HG03439 (cell line): ENCODE data around the gene SPATA6L.
A peak's percentile ranks its signal among the peaks of the same experiment; 100 is the strongest.

Experiments
- ATAC-seq: cut with Tn5 transposase; IDR thresholded peaks from one replicate; pipeline ENCODE4 v1.9.1; 2021; ENCODE audit warnings: mild to moderate bottlenecking, moderate library complexity; ENCODE audit not compliant: unreplicated experiment

Gene SPATA6L

DNA sequence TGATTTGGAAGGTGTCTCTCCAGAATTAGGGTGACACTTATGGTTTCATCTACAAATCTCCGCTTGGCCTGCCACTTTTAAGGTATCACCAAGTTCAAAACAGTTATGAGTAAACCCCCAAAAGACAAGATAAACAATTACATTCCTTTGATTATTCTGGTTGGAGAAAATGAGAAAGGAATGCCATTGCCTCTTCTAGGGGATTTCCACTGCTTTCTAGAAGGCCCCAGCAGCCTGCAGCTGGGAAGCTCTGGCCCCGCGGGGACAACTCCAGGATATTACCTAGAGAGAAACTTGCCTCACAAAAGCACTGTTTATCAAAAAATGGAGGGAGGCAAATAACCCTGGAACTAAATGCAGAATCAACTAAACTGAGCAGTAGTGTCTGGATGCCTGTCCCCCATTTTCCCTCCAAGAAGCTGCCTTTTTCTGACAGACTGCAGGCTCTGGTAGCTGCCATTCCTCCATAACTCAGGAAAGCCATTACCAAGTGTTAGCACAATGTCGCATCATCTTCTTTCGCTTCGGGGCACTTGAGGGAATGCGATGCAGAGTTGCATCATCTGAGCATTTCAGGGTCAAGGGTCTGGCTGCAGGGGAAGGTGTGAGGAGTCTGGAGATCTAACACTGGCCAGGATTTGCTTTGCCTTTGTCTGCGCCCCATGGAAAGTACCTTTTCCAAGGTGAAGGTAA lies 75.7 kb downstream of the SPATA6L start:
- no peak for ATAC-seq

DNA sequence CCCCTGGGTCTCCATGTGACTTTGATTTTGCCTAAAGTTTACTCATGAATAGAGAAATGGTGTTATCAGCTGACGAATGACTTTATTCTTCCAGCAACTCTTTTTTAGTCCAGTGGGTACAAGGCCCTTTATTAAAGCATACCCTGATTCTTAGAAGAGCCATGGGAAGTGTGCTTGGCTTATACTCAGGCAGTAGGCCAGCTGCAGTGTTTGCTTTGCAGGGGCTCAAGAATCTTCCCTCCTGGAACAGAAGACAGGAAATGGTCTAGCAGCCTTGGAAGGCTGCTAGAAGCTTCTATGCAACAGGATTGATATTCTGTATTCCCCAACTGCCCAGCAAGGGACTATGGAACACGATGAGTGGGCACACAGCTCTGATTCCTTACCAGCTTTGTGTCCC lies 77.6 kb downstream of the SPATA6L start:
- no peak for ATAC-seq

DNA sequence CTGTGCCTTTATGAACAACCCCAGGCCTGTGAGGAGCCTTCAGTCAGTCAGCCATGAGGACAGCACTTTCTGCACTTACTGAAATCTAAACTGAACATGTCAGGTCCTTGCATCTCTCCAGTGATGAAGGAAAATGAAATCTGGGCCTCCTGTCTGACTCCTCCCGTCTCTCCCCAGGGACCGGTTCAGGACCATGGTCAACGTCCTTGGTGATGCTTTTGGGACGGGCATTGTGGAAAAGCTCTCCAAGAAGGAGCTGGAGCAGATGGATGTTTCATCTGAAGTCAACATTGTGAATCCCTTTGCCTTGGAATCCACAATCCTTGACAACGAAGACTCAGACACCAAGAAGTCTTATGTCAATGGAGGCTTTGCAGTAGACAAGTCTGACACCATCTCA lies 81.1 kb downstream of the SPATA6L start:
- no peak for ATAC-seq

- no peak for ATAC-seq
Measured at GRCh38 chr9:4584636-4585035, 81.6 kb downstream of the SPATA6L start.

DNA sequence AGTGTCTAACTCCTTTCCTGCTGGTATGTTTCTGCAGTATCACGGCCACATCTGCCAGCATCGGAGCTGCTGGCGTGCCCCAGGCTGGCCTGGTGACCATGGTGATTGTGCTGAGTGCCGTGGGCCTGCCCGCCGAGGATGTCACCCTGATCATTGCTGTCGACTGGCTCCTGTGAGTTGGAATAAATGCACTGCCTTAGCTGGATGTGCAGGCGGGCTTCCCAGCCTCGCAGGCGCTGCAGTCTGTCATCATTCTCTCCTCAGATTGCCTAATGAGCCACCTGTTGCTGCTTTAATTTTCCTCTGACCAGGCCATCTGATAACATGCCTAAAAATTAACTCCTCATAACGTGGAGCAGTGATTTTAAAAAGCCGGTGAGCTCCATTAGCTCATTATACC lies 83.3 kb downstream of the SPATA6L start:
- ATAC-seq = no peak

- no peak for ATAC-seq
Measured at GRCh38 chr9:4581861-4582565, 84.3 kb downstream of the SPATA6L start.

GRCh38 chr9:4581035-4581760 lies 85.1 kb downstream of the SPATA6L start:
- no peak for ATAC-seq

DNA sequence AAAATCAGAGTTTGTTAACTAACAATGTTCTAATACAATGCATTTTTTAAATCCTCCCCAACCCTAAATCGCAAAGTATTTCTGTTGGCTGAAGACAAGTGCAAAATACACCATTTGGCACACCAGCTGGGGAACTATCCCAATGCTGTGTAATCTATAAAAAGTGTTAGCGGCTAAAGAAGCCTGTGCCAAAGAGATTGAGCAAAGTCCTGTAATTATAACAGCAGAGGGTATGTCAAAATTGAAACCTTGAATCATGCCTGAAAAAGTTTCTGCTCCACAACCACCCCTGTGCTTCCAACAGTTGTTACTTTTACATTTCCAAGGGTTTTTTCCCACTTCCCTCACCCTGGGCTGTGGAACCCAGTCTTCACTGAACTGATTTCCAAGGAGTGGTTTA lies 87.3 kb downstream of the SPATA6L start:
- ATAC-seq = no peak

DNA sequence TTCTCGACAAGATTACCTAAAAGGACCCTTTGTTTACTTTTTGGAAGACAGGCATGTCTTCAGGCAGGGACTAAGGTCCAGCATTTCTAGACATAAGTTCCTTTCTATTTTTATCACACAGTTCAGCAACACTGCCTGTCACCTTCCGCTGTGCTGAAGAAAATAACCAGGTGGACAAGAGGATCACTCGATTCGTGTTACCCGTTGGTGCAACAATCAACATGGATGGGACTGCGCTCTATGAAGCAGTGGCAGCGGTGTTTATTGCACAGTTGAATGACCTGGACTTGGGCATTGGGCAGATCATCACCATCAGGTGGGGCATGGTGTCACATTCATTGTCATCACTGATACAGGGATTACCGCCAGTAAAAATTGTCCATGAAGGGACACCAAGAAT lies 89.8 kb downstream of the SPATA6L start:
- ATAC-seq = no peak

GRCh38 chr9:4575997-4576396 lies 90.3 kb downstream of the SPATA6L start:
- ATAC-seq = no peak

GRCh38 chr9:4574657-4575243 lies 91.5 kb downstream of the SPATA6L start:
- ATAC-seq = no peak

DNA sequence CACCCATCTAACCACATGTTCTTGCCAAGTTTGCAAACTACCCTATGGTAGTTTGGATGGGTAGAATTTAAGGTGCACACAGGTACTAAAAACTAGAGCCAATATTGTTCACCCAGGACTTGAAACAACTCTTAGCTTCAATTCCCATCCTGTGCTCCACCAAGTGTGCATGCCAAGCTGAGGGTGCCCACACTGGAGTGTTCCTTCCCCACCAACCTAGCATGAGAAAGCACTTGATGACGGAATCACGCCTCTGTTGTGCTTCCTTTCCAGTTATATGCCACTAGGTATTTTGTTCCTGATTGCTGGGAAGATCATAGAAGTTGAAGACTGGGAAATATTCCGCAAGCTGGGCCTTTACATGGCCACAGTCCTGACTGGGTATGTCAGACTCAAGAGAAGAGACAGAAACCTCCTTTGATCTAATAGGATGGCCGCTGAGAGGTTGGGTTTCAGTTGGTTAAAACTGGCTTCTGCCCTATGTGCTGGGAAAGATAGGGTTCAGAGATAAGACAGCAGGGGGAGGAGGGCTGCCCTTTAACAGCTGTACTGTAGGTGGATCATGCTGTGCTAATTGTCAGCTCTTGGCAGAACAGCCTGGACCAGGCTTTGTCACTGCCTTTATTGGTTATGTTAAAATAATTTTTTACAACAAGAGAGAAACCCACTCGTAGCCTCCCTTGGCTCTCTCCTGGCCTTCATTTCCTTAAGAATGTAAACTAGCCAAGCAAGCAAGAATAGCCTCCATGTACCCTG lies 92.5 kb downstream of the SPATA6L start:
- ATAC-seq = no peak

GRCh38 chr9:4573176-4573575 lies 93.1 kb downstream of the SPATA6L start:
- ATAC-seq = no peak

- ATAC-seq = no peak
Measured at GRCh38 chr9:4572184-4572826, 94.0 kb downstream of the SPATA6L start.

GRCh38 chr9:4569101-4569500 lies 97.2 kb downstream of the SPATA6L start:
- ATAC-seq = no peak

DNA sequence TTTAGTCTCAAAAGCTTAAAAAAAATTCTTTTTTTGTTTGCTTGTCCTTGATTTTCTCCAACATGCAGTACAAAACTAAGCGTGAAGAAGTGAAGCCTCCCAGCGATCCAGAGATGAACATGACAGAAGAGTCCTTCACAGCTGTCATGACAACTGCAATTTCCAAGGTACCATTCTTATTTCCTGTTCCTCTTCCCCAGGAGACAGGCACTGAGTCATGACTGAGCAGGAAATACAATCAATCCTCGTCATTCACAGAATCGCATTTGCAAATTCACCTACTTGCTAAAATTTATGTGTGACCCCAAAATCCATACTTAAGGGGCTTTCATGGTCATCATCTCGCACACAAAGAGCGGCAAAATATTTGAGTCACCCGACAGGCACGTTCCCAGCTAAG lies 98.7 kb downstream of the SPATA6L start:
- no peak for ATAC-seq

- ATAC-seq = no peak
Measured at GRCh38 chr9:4566806-4567205, 99.5 kb downstream of the SPATA6L start.

DNA sequence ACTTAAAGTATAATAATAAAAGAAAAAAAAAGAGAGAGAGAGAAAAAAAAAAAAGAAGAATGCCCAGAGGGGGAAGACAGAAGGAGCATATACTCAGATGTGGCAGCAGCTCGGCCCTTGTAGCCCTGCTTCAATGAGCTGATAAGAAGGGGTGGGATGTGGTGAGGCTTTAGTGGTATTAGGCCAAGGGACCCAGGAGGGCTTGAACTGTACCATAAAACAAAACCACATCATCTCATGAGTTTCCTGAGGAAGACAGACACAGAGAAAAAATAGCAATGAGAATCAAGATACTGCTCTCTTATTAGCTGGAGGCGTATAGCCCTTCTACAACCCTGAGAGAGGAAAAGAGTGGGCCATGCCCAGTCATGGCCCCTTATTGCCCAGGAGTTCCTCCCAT lies 103.2 kb downstream of the SPATA6L start:
- no peak for ATAC-seq

GRCh38 chr9:4559261-4560182 lies 106.8 kb downstream of the SPATA6L start:
- peak; percentile 68 for ATAC-seq
